K562 (cell line): Measurements from ENCODE around the gene POLA1. TPM values are rescaled to one million over a fixed set of nuclear protein-coding genes. Genes with fewer than 3 reads are reported as not detected.
"Not testable (repeated sequence)": the region's sequence is repeated elsewhere in the genome, so short reads cannot be mapped to it uniquely, and the experiment has no call there.

ENCODE experiments used
- ATAC-seq: fragments of 200-7000 bp; cut with Tn5 transposase; 3 replicates; pipeline ENCODE4 v1.9.1; 2020; ENCODE audit warnings: moderate library complexity
- BruUV-seq: library from RNA; stranded (reverse); fragments of 400-500 nt; replicated peaks from 2 replicates; lab custom pipeline; 2021; lab: Mats Ljungman, UMichigan
- CTCF ChIA-PET: fragments of 300-600 bp; formaldehyde crosslinking; extraction: SDS; loops from one replicate; lab custom pipeline; 2021; ENCODE audit warnings: low intra/inter-chr PET ratio; lab: Yijun Ruan, JAX
- POLR2A ChIA-PET: fragments of 300-600, 350-650 bp; sonication (Branson Sonifier 250); formaldehyde crosslinking; extraction: SDS; loops from one replicate; lab custom pipeline; 2021; ENCODE audit warnings: antibody characterized with exemption, inconsistent platforms; lab: Yijun Ruan, JAX
- DNase-seq, 4 experiments: peaks; one replicate each; pipeline versions ENCODE4 v3.0.0 to v3.0.0-alpha.2; 2011 to 2018; ENCODE audit warnings: low spot score in 3 of 4, mixed read lengths in 3 of 4; ENCODE audit errors: extremely low read depth in 1 of 4
- FAIRE-seq: peaks from 2 replicates; lab custom pipeline; 2011; peaks lifted over from hg19 to GRCh38; lab: Jason Lieb, UNC
- H2AFZ ChIP-seq: 2 replicates; pipeline ENCODE4 v1.6.0; 2011; ENCODE audit warnings: low read depth, low read length, control low read depth, inconsistent platforms
- H3K27ac ChIP-seq: fragments of 200-600 bp; 3 replicates; pipeline ENCODE4 v1.8.0; 2011; ENCODE audit warnings: low read depth, mild to moderate bottlenecking, control low read depth, inconsistent platforms, low read length, moderate library complexity, mixed read lengths; ENCODE audit errors: extremely low read depth
- H3K27me3 ChIP-seq, 2 experiments: fragments of 300-600 bp in 1 of 2; 2 replicates in 1 of 2; 3 replicates in 1 of 2; pipeline versions ENCODE4 v1.6.0 to v1.8.0; 2011; ENCODE audit warnings: inconsistent platforms in 2 of 2, low read length in 2 of 2, mild to moderate bottlenecking in 1 of 2, mixed read lengths in 1 of 2, moderate library complexity in 1 of 2; ENCODE audit not compliant: control insufficient read depth in 2 of 2, insufficient read depth in 2 of 2
- H3K36me3 ChIP-seq: fragments of 300-600 bp; 3 replicates; pipeline ENCODE4 v1.8.0; 2011; ENCODE audit warnings: mild to moderate bottlenecking, low read length, inconsistent platforms; ENCODE audit not compliant: control insufficient read depth, insufficient read depth
- H3K4me1 ChIP-seq, 2 experiments: fragments of 200-600 bp in 1 of 2; replicated peaks in 1 of 2; 2 replicates in 1 of 2; 3 replicates in 1 of 2; pipeline versions ENCODE4 v1.5.1 to v1.8.0; 2011; ENCODE audit warnings: inconsistent platforms in 2 of 2, low read length in 2 of 2, mild to moderate bottlenecking in 1 of 2, mixed read lengths in 1 of 2, moderate library complexity in 1 of 2; ENCODE audit not compliant: control insufficient read depth in 2 of 2, insufficient read depth in 2 of 2
- H3K4me2 ChIP-seq: 2 replicates; pipeline ENCODE4 v1.6.1; 2011; ENCODE audit warnings: low read length, control low read depth, inconsistent platforms, mixed read lengths; ENCODE audit not compliant: insufficient read depth
- H3K4me3 ChIP-seq: fragments of 200-600 bp; sonication (generic), shearing (Covaris generic); 2 replicates; pipeline ENCODE4 v1.5.1; 2016; ENCODE audit warnings: control low read depth, inconsistent platforms
- H3K79me2 ChIP-seq: fragments of 200-600 bp; 3 replicates; pipeline ENCODE4 v1.8.0; 2011; ENCODE audit warnings: low read length, inconsistent platforms; ENCODE audit not compliant: control insufficient read depth, insufficient read depth
- H3K9ac ChIP-seq, 2 experiments: 2 replicates each; pipeline versions ENCODE4 v1.6.0 to v1.6.1; 2011; ENCODE audit warnings: low read depth in 2 of 2, low read length in 2 of 2, control low read depth in 1 of 2, inconsistent platforms in 1 of 2, mild to moderate bottlenecking in 1 of 2, mixed read lengths in 1 of 2; ENCODE audit not compliant: insufficient read depth in 1 of 2
- H3K9me1 ChIP-seq: one replicate; pipeline ENCODE4 v1.6.0; 2011; ENCODE audit warnings: inconsistent platforms, mild to moderate bottlenecking, low read length, moderate library complexity; ENCODE audit not compliant: control insufficient read depth, insufficient read depth
- H3K9me3 ChIP-seq: replicated peaks from 2 replicates; pipeline ENCODE4 v1.5.1; 2011; ENCODE audit warnings: low read depth, low read length, inconsistent platforms; ENCODE audit not compliant: control insufficient read depth, insufficient read depth
- H4K20me1 ChIP-seq: replicated peaks from 2 replicates; pipeline ENCODE4 v1.6.1; 2011; ENCODE audit warnings: low read length, inconsistent platforms, mixed read lengths; ENCODE audit not compliant: control insufficient read depth, insufficient read depth
- CBFB ChIP-seq: sonication (generic); formaldehyde crosslinking; IDR thresholded peaks from 2 replicates; pipeline ENCODE4 v1.4.0; 2020; ENCODE audit warnings: mild to moderate bottlenecking, missing genetic modification reagents
- SNIP1 ChIP-seq: fragments of 450-650 bp; IDR thresholded peaks from 2 replicates; pipeline ENCODE4 v1.7.1; 2017; ENCODE audit warnings: low read depth, mild to moderate bottlenecking
- STAT5B ChIP-seq: fragments of 250-450 bp; sonication (Bioruptor Pico); IDR thresholded peaks from 2 replicates; pipeline ENCODE4 v1.8.0; 2021; ENCODE audit warnings: mild to moderate bottlenecking, inconsistent platforms
- THRAP3 ChIP-seq: fragments of 450-650 bp; IDR thresholded peaks from 2 replicates; pipeline ENCODE4 v1.6.1; 2016; ENCODE audit warnings: mild to moderate bottlenecking, inconsistent platforms, borderline replicate concordance
- ZNF146 ChIP-seq: IDR thresholded peaks from one replicate; pipeline ENCODE4 v1.6.1; 2018; ENCODE audit warnings: missing compliant biosample characterization; ENCODE audit not compliant: unreplicated experiment
- ZNF384 ChIP-seq: IDR thresholded peaks from 2 replicates; pipeline ENCODE4 v1.6.1; 2012; ENCODE audit warnings: low read depth, low read length, improper control_type of control experiment
- WGBS: fragments of 100-300 bp; shearing (Covaris generic); methylation state at CpG from one replicate; pipeline ENCODE4 v1.1.6; 2016; ENCODE audit warnings: low coverage, mixed read lengths; ENCODE audit not compliant: insufficient coverage; ENCODE audit errors: missing lambda C conversion rate; 5-methylcytosine and 5-hydroxymethylcytosine counted together
- in situ Hi-C: fragments of 300-500 bp; cut with MboI; formaldehyde crosslinking; loops from 4 replicates; pipeline ENCODE4 v1.15.0; 2018; ENCODE audit warnings: inconsistent platforms, mixed read lengths
- intact Hi-C: fragments of 100-400 bp; cut with micrococcal nuclease; formaldehyde crosslinking; loops from 2 replicates; pipeline ENCODE4 v1.14.2; 2022
- polyA plus RNA-seq, 8 experiments: library from polyadenylated mRNA; depleted of rRNA in 4 of 8; stranded (reverse) in 5 of 8; unstranded in 3 of 8; fragments of >200 nt; fragmentation: Nextera tagmentation in 2 of 8; fragmentation: Illumina TruSeq in 1 of 8; extraction: Ambion mirVana in 2 of 8; extraction: Trizol in 1 of 8; gene quantifications; 2 replicates each; pipeline versions ENCODE4 v1.2.1 to v1.2.3, GENCODE V29; 2011 to 2014; ENCODE audit warnings: inconsistent platforms in 1 of 8, missing spikeins in 1 of 8
- total RNA-seq, 7 experiments: library from RNA; depleted of rRNA in 6 of 7; stranded (reverse); fragments of >200 nt in 6 of 7; fragmentation: Illumina TruSeq in 2 of 7; extraction: Trizol in 2 of 7; gene quantifications; 2 replicates each; pipeline versions ENCODE4 v1.2.1 to v1.2.3, GENCODE V29; 2011 to 2021; ENCODE audit warnings: low replicate concordance in 1 of 7
- TF ChIP-seq, protein P1 (sequence below): fragments of 250-450 bp; sonication (Bioruptor Pico); IDR thresholded peaks from 2 replicates; pipeline ENCODE4 v1.5.0; 2021

The POLA1 gene
- total and polyA plus RNA-seq, 9 of the 15 experiments (the other 6 are each of a cell fraction or from before 2014, with no cell fraction given): 8.6 to 48.4 (median 27.4) TPM

DNA sequence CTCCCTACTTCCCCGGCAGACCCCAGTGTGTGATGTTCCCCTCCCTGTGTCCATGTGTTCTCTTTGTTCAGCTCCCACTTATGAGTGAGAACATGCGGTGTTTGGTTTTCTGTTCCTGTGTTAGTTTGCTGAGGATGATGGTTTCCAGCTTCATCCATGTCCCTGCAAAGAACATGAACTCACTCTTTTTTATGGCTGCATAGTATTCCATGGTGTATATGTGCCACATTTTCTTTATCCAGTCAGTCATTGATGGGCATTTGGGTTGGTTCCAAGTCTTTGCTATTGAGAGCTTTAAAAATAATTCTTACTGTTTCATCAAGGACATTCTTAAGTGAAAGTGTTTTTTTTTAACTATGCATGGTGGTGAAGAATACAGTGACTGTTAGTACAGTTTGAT, 126.1 kb downstream of the POLA1 start:
- BruUV-seq, DNase-seq, CTCF ChIA-PET, POLR2A ChIA-PET, H3K9ac ChIP-seq, H4K20me1 ChIP-seq, H3K9me3 ChIP-seq, H3K4me2 ChIP-seq, H3K79me2 ChIP-seq, ATAC-seq, H3K9me1 ChIP-seq: not testable (repeated sequence)
- peaks cover 63% of the 10 kb centered on the region; the same call in 2 of the 3 replicates for H3K36me3 ChIP-seq
- intact Hi-C loops: loop anchor here (10.0 kb wide), 1 partner anchor 55 kb away; no protein-coding TSS in a partner anchor
- WGBS: no CpG with 5 or more reads among the region's 2 CpGs
- peak; percentile 41 for TF ChIP-seq ZNF146 (CRISPR knock-in tag)
- TF ChIP-seq, all 486 proteins: peak for 1; not testable (repeated sequence) for 485
- in situ Hi-C loops, H3K27me3 ChIP-seq, H2AFZ ChIP-seq, H3K4me1 ChIP-seq, FAIRE-seq, H3K27ac ChIP-seq, H3K4me3 ChIP-seq: not testable (repeated sequence)

- DNase-seq: no peak
- no peaks in the 10 kb centered on the region for H3K27me3 ChIP-seq
- H2AFZ ChIP-seq: no peak overlapping the region
- 71% methylated on average over 2 of the region's 2 CpGs for WGBS
- no peak for ATAC-seq
- no peak overlapping the region for H3K4me2 ChIP-seq
- in situ Hi-C loops: no loop called here
- no peak overlapping the region for H3K9ac ChIP-seq
- no peak overlapping the region for H3K4me3 ChIP-seq
- BruUV-seq: no TSS peak
- no peaks in the 10 kb centered on the region for H4K20me1 ChIP-seq
- H3K36me3 ChIP-seq: peaks cover 70% of the 10 kb centered on the region
- H3K79me2 ChIP-seq: no peaks in the 10 kb centered on the region
- no peaks in the 10 kb centered on the region for H3K4me1 ChIP-seq
- no peak for FAIRE-seq
- no peak for TF ChIP-seq THRAP3
- TF ChIP-seq CBFB: no peak
- TF ChIP-seq, protein P1, sequence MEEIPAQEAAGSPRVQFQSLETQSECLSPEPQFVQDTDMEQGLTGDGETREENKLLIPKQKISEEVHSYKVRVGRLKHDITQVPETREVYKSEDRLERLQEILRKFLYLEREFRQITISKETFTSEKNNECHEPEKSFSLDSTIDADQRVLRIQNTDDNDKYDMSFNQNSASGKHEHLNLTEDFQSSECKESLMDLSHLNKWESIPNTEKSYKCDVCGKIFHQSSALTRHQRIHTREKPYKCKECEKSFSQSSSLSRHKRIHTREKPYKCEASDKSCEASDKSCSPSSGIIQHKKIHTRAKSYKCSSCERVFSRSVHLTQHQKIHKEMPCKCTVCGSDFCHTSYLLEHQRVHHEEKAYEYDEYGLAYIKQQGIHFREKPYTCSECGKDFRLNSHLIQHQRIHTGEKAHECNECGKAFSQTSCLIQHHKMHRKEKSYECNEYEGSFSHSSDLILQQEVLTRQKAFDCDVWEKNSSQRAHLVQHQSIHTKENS: no peak
- no peak for TF ChIP-seq SNIP1
- no peak for TF ChIP-seq ZNF384
- TF ChIP-seq STAT5B (CRISPR knock-in tag): no peak
- H3K9me3 ChIP-seq: no peaks in the 10 kb centered on the region
- no peaks in the 10 kb centered on the region for H3K9me1 ChIP-seq
- no peak overlapping the region for H3K27ac ChIP-seq
- intact Hi-C loops: no loop called here
- CTCF ChIA-PET: no interaction called here
- POLR2A ChIA-PET: interaction anchor here (1.0 kb wide), 1 partner anchor 10 kb away, joined by 5 read pairs; no protein-coding TSS in a partner anchor
These were observed 134.4 kb downstream of the POLA1 start for GRCh38 chrX:24828147-24828546.
